PC-9 (cell line): ENCODE results near the gene ITGB8. TPM values are rescaled to one million over a fixed set of nuclear protein-coding genes. Genes with fewer than 3 reads are reported as not detected.

Experiments used
- BruUV-seq: library from RNA; stranded (reverse); fragments of 400-500 nt; replicated peaks from 2 replicates; lab custom pipeline; 2021; lab: Mats Ljungman, UMichigan
- CTCF ChIA-PET: fragments of 300-600 bp; sonication (Branson Sonifier 250); formaldehyde crosslinking; loops from one replicate; lab custom pipeline; 2022; ENCODE audit warnings: antibody characterized with exemption; lab: Charles Lee
- POLR2A ChIA-PET: fragments of 300-600 bp; sonication (Branson Sonifier 250); formaldehyde crosslinking; loops from one replicate; lab custom pipeline; 2022; ENCODE audit warnings: antibody characterized with exemption; ENCODE audit not compliant: unreplicated experiment; lab: Charles Lee
- DNase-seq, 2 experiments: peaks; one replicate each; pipeline versions ENCODE4 v3.0.0 to v3.0.0-alpha.2; 2015 to 2022; ENCODE audit warnings: mixed read lengths in 1 of 2
- H2AFZ ChIP-seq: fragments of 200-600 bp; sonication (generic); 2 replicates; pipeline ENCODE4 v1.8.1; 2017; ENCODE audit warnings: antibody characterized with exemption
- H3F3A ChIP-seq: fragments of 200-600 bp; sonication (generic); 2 replicates; pipeline ENCODE4 v1.8.1; 2017; ENCODE audit warnings: antibody characterized with exemption, mild to moderate bottlenecking, low read depth; ENCODE audit not compliant: insufficient read depth
- H3K27ac ChIP-seq: fragments of 200-600 bp; sonication (generic); 2 replicates; pipeline ENCODE4 v1.6.1; 2016; ENCODE audit warnings: mixed run types
- H3K27me3 ChIP-seq: fragments of 200-600 bp; sonication (generic); 2 replicates; pipeline ENCODE4 v1.6.1; 2016; ENCODE audit warnings: low read depth, mixed run types; ENCODE audit not compliant: insufficient read depth
- H3K36me3 ChIP-seq: fragments of 200-600 bp; sonication (generic); 2 replicates; pipeline ENCODE4 v1.6.1; 2016; ENCODE audit warnings: low read depth, mixed run types
- H3K4me1 ChIP-seq: fragments of 200-600 bp; sonication (generic); replicated peaks from 2 replicates; pipeline ENCODE4 v1.6.1; 2016; ENCODE audit warnings: mixed run types; ENCODE audit not compliant: insufficient read depth
- H3K4me2 ChIP-seq: fragments of 200-600 bp; sonication (generic); 2 replicates; pipeline ENCODE4 v1.6.1; 2017; ENCODE audit warnings: mixed run types
- H3K4me3 ChIP-seq: fragments of 200-600 bp; sonication (generic); 2 replicates; pipeline ENCODE4 v1.6.1; 2016; ENCODE audit warnings: mixed run types
- H3K79me2 ChIP-seq: fragments of 200-600 bp; sonication (generic); 2 replicates; pipeline ENCODE4 v1.6.1; 2017; ENCODE audit warnings: low read depth, mixed run types
- H3K9me2 ChIP-seq: fragments of 200-600 bp; sonication (generic); 2 replicates; pipeline ENCODE4 v1.8.1; 2017; ENCODE audit warnings: mild to moderate bottlenecking; ENCODE audit not compliant: insufficient read depth
- H3K9me3 ChIP-seq: fragments of 200-600 bp; sonication (generic); 2 replicates; pipeline ENCODE4 v1.8.1; 2016; ENCODE audit warnings: low read depth; ENCODE audit not compliant: insufficient read depth
- H4K20me1 ChIP-seq: fragments of 200-600 bp; sonication (generic); 2 replicates; pipeline ENCODE4 v1.8.1; 2017; ENCODE audit not compliant: insufficient read depth
- CTCF ChIP-seq: fragments of 200-600 bp; sonication (generic); conservative IDR thresholded peaks from 2 replicates; pipeline ENCODE4 v1.6.1; 2017; ENCODE audit warnings: mixed run types, antibody characterized with exemption, mild to moderate bottlenecking, moderate library complexity
- EZH2 ChIP-seq: fragments of 200-600 bp; sonication (generic); IDR thresholded peaks from 2 replicates; pipeline ENCODE4 v1.8.0; 2017; ENCODE audit warnings: antibody characterized with exemption, low read depth
- intact Hi-C: fragments of 100-400 bp; cut with micrococcal nuclease; formaldehyde crosslinking; loops from one replicate; pipeline ENCODE4 v1.10.0; 2022; ENCODE audit not compliant: unreplicated experiment
- total RNA-seq: library from RNA; stranded (reverse); gene quantifications from 2 replicates; pipeline ENCODE4 v1.2.3, GENCODE V29; 2021

The ITGB8 gene
- total RNA-seq, 1 experiment from 2014 or later: 20.1 TPM

GRCh38 chr7:20381406-20382034, 50.8 kb downstream of the ITGB8 start:
- no peaks in the 10 kb centered on the region for H3K9me2 ChIP-seq
- no peaks in the 10 kb centered on the region for H3K79me2 ChIP-seq
- CTCF ChIA-PET: no interaction called here
- H3K4me2 ChIP-seq: no peak overlapping the region
- no peak overlapping the region for H2AFZ ChIP-seq
- TF ChIP-seq CTCF (no peak), EZH2 (no peak)
- H3K4me3 ChIP-seq: no peak overlapping the region
- no peaks in the 10 kb centered on the region for H4K20me1 ChIP-seq
- H3K27me3 ChIP-seq: no peaks in the 10 kb centered on the region
- no peak for DNase-seq
- no peaks in the 10 kb centered on the region for H3K4me1 ChIP-seq
- no peaks in the 10 kb centered on the region for H3K9me3 ChIP-seq
- no peaks in the 10 kb centered on the region for H3F3A ChIP-seq
- POLR2A ChIA-PET: no interaction called here
- no TSS peak for BruUV-seq
- no peaks in the 10 kb centered on the region for H3K36me3 ChIP-seq
- no peak overlapping the region for H3K27ac ChIP-seq
- intact Hi-C loops: no loop called here

GRCh38 chr7:20383351-20383750, 52.7 kb downstream of the ITGB8 start:
- Histone ChIP-seq H3K27me3 (no peaks in the 10 kb centered on the region), H4K20me1 (no peaks in the 10 kb centered on the region), H3K9me2 (no peaks in the 10 kb centered on the region), H3F3A (no peaks in the 10 kb centered on the region), H3K4me1 (no peaks in the 10 kb centered on the region), H2AFZ (no peak overlapping the region), H3K36me3 (no peaks in the 10 kb centered on the region), H3K4me3 (no peak overlapping the region), H3K27ac (no peak overlapping the region), H3K4me2 (no peak overlapping the region), H3K9me3 (no peaks in the 10 kb centered on the region), H3K79me2 (no peaks in the 10 kb centered on the region)
- intact Hi-C loops: no loop called here
- CTCF ChIA-PET: no interaction called here
- no TSS peak for BruUV-seq
- TF ChIP-seq CTCF (no peak), EZH2 (no peak)
- POLR2A ChIA-PET: no interaction called here
- no peak for DNase-seq

- no peaks in the 10 kb centered on the region for H3K9me3 ChIP-seq
- no peaks in the 10 kb centered on the region for H3K4me1 ChIP-seq
- DNase-seq: peak in 1 of 2 experiments; percentile 62
- CTCF ChIA-PET: no interaction called here
- H3K9me2 ChIP-seq: no peaks in the 10 kb centered on the region
- TF ChIP-seq EZH2 (no peak), CTCF (no peak)
- H3K27ac ChIP-seq: no peak overlapping the region
- H3K36me3 ChIP-seq: no peaks in the 10 kb centered on the region
- POLR2A ChIA-PET: no interaction called here
- no peaks in the 10 kb centered on the region for H3F3A ChIP-seq
- no peak overlapping the region for H3K4me3 ChIP-seq
- H3K27me3 ChIP-seq: no peaks in the 10 kb centered on the region
- H2AFZ ChIP-seq: no peak overlapping the region
- H4K20me1 ChIP-seq: no peaks in the 10 kb centered on the region
- intact Hi-C loops: no loop called here
- BruUV-seq: no TSS peak
- no peaks in the 10 kb centered on the region for H3K79me2 ChIP-seq
- H3K4me2 ChIP-seq: no peak overlapping the region
These were observed 54.4 kb downstream of the ITGB8 start for GRCh38 chr7:20385126-20385525.
